Measurements from ENCODE around the gene LRRC7. TPM values are rescaled to one million over a fixed set of nuclear protein-coding genes. Genes with fewer than 3 reads are reported as not detected.

Gene LRRC7
- total and polyA plus RNA-seq, 8 donors, result 0.12 to 2.2 (median 0.90) TPM

GRCh38 chr1:70017770-70018169 lies 450.0 kb downstream of the LRRC7 start:
- no peak for ATAC-seq
- H3K9me3 ChIP-seq, result no peaks in the 10 kb centered on the region
- H3K27me3 ChIP-seq, result no peaks in the 10 kb centered on the region
- H3K27ac ChIP-seq, result no peak overlapping the region
- H3K36me3 ChIP-seq, result no peaks in the 10 kb centered on the region
- FAIRE-seq, result no peak
- no peaks in the 10 kb centered on the region for H3K4me1 ChIP-seq
- DNase-seq, result no peak
- intact Hi-C loops (cut with DNase I), result no loop called here
- TF ChIP-seq CTCF (IDR thresholded peaks at IDR 0.05), result no peak
- no peak overlapping the region for H3K4me3 ChIP-seq

- Histone ChIP-seq H3K27me3 (no peaks in the 10 kb centered on the region), H3K4me1 (no peaks in the 10 kb centered on the region), H3K36me3 (no peaks in the 10 kb centered on the region), H3K9me3 (no peaks in the 10 kb centered on the region), H3K4me3 (no peak overlapping the region), H3K27ac (no peak overlapping the region)
- intact Hi-C loops (cut with DNase I), result no loop called here
- DNase-seq (no peak), FAIRE-seq (no peak), ATAC-seq (no peak)
- no peak for TF ChIP-seq CTCF (IDR thresholded peaks at IDR 0.05)
- WGBS, 2 donors, result 82 to 95% methylated on average over 1 of the region's 1 CpG
These were observed 456.6 kb downstream of the LRRC7 start for GRCh38 chr1:70024272-70024671.

GRCh38 chr1:70025052-70025451 lies 457.3 kb downstream of the LRRC7 start:
- H3K27ac ChIP-seq, result no peak overlapping the region
- no peak for FAIRE-seq
- intact Hi-C loops (cut with DNase I), result no loop called here
- no peaks in the 10 kb centered on the region for H3K4me1 ChIP-seq
- no peaks in the 10 kb centered on the region for H3K36me3 ChIP-seq
- no peak for ATAC-seq
- TF ChIP-seq CTCF (IDR thresholded peaks at IDR 0.05), result no peak
- H3K9me3 ChIP-seq, result no peaks in the 10 kb centered on the region
- no peaks in the 10 kb centered on the region for H3K27me3 ChIP-seq
- no peak for DNase-seq
- no peak overlapping the region for H3K4me3 ChIP-seq

- H3K4me3 ChIP-seq, result no peak overlapping the region
- H3K27ac ChIP-seq, result no peak overlapping the region
- TF ChIP-seq CTCF (IDR thresholded peaks at IDR 0.05), result no peak
- no peaks in the 10 kb centered on the region for H3K36me3 ChIP-seq
- intact Hi-C loops (cut with DNase I), result no loop called here
- H3K9me3 ChIP-seq, result no peaks in the 10 kb centered on the region
- DNase-seq (no peak), FAIRE-seq (no peak), ATAC-seq (no peak)
- H3K27me3 ChIP-seq, result no peaks in the 10 kb centered on the region
- no peaks in the 10 kb centered on the region for H3K4me1 ChIP-seq
These were observed 458.1 kb downstream of the LRRC7 start for GRCh38 chr1:70025846-70026245.

GRCh38 chr1:70033266-70033873 lies 465.6 kb downstream of the LRRC7 start:
- no peak for ATAC-seq
- no peaks in the 10 kb centered on the region for H3K4me1 ChIP-seq
- DNase-seq, result no peak
- H3K36me3 ChIP-seq, result no peaks in the 10 kb centered on the region
- intact Hi-C loops (cut with DNase I), result no loop called here
- FAIRE-seq, result no peak
- H3K4me3 ChIP-seq, result no peak overlapping the region
- 62 to 64% methylated on average over 5 of the region's 5 CpGs for WGBS, 2 donors
- no peaks in the 10 kb centered on the region for H3K9me3 ChIP-seq
- no peak overlapping the region for H3K27ac ChIP-seq
- H3K27me3 ChIP-seq, result no peaks in the 10 kb centered on the region
- no peak for TF ChIP-seq CTCF (IDR thresholded peaks at IDR 0.05)

All from pancreas (tissue), 10 donors.